ENCODE results near the gene TGFA. TPM values are rescaled to one million over a fixed set of nuclear protein-coding genes. Genes with fewer than 3 reads are reported as not detected.

Gene TGFA
- total RNA-seq, 1 experiment from 2014 or later = 1.7 TPM

DNA sequence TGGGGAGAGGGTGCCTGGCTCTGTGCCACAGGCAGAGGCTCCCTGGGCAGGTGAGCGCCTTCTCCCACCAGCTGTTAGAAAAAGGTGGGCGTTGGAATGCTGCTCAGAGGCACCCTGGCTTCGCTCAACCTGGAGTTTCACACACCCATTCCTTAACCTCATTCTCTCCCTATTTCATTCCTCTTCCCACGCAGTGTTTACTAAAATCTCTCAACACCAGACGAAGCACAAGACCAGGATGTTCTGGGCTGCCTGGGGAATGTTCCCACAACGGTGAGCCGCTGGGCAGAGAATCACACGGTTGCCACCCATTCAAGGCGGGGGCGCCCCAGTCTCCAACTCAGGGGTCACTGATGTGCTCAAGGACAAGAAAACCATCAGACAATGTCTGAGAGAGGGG lies 64.5 kb downstream of the TGFA start:
- Histone ChIP-seq H3K4me3 (ENCODE audit: low read depth in 2 of 2, low read length in 2 of 2) (no peak overlapping the region), H3K27ac (ENCODE audit: low read length) (no peak overlapping the region), H3K4me1 (ENCODE audit: control insufficient read depth, insufficient read depth, low read length) (no peaks in the 10 kb centered on the region), H3K27me3 (ENCODE audit: control insufficient read depth, insufficient read depth, low read length) (peaks cover 12% of the 10 kb centered on the region; the same call in 1 of the 2 replicates), H3K36me3 (ENCODE audit: control insufficient read depth, insufficient read depth, low read length) (no peaks in the 10 kb centered on the region), H3K9me3 (ENCODE audit: control insufficient read depth, insufficient read depth, low read depth, low read length) (no peaks in the 10 kb centered on the region)
- in situ Hi-C loops (cut with HindIII; ENCODE audit: low pct_unique_long_range_greater_than_20kb, low sequenced_read_pairs) = no loop called here
- no TSS peak for BruUV-seq (replicated peaks)
- DNase-seq (ENCODE audit: low read depth, low spot score) (no peak), ATAC-seq (no peak)
- TF ChIP-seq REST (IDR thresholded peaks at IDR 0.05; ENCODE audit: insufficient read depth in 1 of 2, low read depth in 2 of 2, low read length in 1 of 2) (no peak), POLR2AphosphoS5 (IDR thresholded peaks at IDR 0.05; ENCODE audit: low read depth, low read length) (no peak), TCF7L2 (IDR thresholded peaks at IDR 0.05; ENCODE audit: low read depth, low read length) (no peak), SIN3A (IDR thresholded peaks at IDR 0.05; ENCODE audit: borderline replicate concordance, insufficient read depth, low read depth, low read length) (no peak), CTCF (IDR thresholded peaks at IDR 0.05) (no peak)
- POLR2A ChIA-PET = no interaction called here
- intact Hi-C loops (cut with micrococcal nuclease; ENCODE audit: unreplicated experiment) = no loop called here
- CTCF ChIA-PET = no interaction called here

DNA sequence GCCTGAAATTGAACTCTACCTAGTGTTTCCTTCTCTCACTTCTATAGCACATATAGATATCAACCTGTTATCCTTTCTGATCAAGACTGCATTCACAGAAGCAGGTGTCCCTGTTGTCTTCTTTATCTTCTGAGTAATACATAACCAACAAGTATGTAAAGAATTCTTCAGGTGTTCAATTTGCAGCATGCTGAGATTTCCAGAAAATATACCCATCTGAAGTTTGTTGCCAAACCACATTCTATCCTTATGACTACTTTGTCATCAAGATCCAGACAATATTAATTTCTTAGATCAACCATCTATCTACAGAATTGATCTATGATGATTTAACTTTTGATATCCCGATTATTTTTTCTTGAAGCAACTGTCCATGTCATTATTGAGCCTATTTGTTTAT lies 69.5 kb downstream of the TGFA start:
- ChIA-PET CTCF (no interaction called here), POLR2A (no interaction called here)
- H3K27me3 ChIP-seq (ENCODE audit: control insufficient read depth, insufficient read depth, low read length) = peaks cover 16% of the 10 kb centered on the region
- TF ChIP-seq POLR2AphosphoS5 (IDR thresholded peaks at IDR 0.05; ENCODE audit: low read depth, low read length) (no peak), SIN3A (IDR thresholded peaks at IDR 0.05; ENCODE audit: borderline replicate concordance, insufficient read depth, low read depth, low read length) (no peak), TCF7L2 (IDR thresholded peaks at IDR 0.05; ENCODE audit: low read depth, low read length) (no peak), REST (IDR thresholded peaks at IDR 0.05; ENCODE audit: insufficient read depth in 1 of 2, low read depth in 2 of 2, low read length in 1 of 2) (no peak), CTCF (IDR thresholded peaks at IDR 0.05) (no peak)
- H3K9me3 ChIP-seq (ENCODE audit: control insufficient read depth, insufficient read depth, low read depth, low read length) = no peaks in the 10 kb centered on the region
- DNase-seq (ENCODE audit: low read depth, low spot score) (no peak), ATAC-seq (no peak)
- no peaks in the 10 kb centered on the region for H3K4me1 ChIP-seq (ENCODE audit: control insufficient read depth, insufficient read depth, low read length)
- H3K4me3 ChIP-seq (ENCODE audit: low read depth in 2 of 2, low read length in 2 of 2) = no peak overlapping the region
- no TSS peak for BruUV-seq (replicated peaks)
- intact Hi-C loops (cut with micrococcal nuclease; ENCODE audit: unreplicated experiment) = no loop called here
- in situ Hi-C loops (cut with HindIII; ENCODE audit: low pct_unique_long_range_greater_than_20kb, low sequenced_read_pairs) = no loop called here
- H3K36me3 ChIP-seq (ENCODE audit: control insufficient read depth, insufficient read depth, low read length) = no peaks in the 10 kb centered on the region
- no peak overlapping the region for H3K27ac ChIP-seq (ENCODE audit: low read length)
